EH (cell line): ENCODE measurements around the gene ZNF837.
"Not testable (repeated sequence)": the region's sequence is repeated elsewhere in the genome, so short reads cannot be mapped to it uniquely, and the experiment has no call there.

ENCODE experiments used
- DNase-seq: peaks from one replicate; pipeline ENCODE4 v3.0.0-alpha.2; 2015; ENCODE audit warnings: low read depth

Gene ZNF837

DNA sequence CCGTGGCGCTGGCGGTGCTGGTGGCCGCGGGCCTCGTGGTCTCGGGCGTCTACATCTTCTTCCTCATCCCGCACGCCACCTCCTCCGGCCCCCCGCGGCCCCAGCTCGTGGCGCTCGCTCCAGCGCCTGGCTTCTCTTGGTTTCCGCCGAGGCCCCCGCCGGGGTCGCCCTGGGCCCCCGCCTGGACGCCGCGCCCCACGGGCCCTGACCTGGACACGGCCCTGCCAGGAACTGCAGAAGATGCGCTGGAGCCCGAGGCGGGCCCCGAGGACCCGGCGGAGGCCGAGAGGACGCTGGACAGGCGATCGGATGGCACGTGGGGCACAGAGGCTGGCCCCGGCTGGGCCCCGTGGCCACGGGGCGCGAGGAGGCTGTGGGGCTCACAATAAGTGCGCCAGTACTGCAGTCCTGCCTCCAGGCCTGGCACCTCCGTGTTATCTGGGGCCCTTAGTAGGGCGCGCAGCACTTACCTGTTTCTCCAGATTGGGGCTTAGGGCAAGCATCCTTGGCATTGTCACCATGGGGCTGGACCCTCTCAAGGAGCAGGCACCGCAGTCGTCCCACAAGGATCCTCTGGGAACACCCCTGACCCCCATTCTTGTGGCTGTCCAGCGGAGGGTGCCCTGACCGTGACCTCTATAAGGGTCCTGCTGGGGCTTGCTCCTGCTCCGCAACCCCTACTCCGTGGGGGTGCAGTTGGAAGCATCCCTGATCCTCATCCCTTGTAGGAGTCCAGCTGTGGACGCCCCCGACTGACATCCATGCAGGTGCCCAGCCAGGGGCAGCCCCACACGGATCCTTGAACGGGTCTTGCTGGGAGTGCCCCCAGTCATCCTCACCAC is 16.1 kb upstream of the ZNF837 start:
- DNase-seq = no peak

DNA sequence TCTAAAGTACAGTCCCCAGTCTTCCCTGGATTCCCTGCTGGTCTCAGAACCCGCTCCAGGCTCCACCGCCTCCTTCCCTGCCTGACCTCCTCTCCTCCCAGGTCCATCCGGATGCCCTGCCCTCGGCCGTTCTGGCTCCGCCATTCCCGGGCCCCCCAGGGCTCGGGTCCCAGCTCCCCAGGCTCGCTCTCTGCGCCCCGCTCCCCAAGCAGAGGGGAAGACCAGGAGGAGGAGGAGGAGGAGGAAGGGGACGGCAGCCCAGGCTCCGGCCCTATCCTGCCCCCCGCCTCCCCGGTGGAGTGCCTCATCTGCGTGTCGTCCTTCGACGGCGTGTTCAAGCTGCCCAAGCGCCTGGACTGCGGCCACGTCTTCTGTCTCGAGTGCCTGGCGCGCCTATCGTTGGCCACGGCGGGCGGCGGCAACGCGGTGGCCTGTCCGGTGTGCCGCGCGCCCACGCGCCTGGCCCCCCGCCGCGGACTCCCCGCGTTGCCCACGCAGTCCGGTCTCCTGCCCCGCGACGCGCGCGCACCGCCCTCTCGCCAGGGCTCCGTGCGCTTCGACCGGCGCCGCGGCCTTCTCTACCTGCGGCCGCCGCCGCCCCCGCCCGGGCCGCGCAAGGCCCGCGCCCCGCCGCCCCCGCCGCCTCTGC is 15.3 kb upstream of the ZNF837 start:
- no peak for DNase-seq

DNA sequence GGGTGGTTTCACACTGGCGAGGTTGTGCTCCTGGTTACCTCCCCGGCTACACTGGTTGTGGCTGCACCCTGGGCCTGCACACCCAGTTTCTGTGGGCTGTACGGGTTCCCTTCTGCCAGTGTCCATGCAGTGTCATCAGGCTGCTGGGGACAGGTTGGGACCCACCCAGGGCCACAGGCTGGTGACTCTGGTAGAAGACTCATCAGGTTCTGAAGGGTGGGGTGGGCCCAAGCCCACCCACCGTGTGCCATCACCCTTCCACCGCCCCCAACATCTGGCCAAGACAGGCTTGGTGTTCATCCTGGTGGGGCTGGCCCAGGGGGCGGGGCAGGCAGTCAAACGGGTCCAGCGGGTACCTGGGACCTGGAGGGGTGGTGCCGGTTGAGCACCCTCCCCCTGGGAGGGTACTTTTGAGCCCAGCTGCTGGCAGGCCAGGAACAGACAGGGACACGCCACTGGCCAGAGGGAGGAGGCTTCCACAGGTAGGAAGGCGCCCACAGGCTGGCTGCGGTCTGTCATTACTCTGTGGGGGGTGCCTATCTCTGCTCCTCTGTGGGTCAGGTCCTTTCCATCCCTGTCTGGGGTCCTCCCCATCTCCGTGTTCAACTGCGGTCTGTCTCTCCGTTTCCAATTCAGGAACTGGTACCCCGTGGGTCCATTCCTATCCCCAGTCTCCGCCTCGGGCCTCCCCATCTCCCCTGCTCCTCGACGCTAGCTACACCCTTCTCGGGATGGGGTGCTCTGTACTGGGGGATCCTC is 14.6 kb upstream of the ZNF837 start, which contains the start of gene RNF225:
Gene RNF225, plus strand, starts transcription at position 437 of the 759 bp plus-strand sequence. CDS start 434 bp downstream, outside the sequence.
- DNase-seq = no peak

DNA sequence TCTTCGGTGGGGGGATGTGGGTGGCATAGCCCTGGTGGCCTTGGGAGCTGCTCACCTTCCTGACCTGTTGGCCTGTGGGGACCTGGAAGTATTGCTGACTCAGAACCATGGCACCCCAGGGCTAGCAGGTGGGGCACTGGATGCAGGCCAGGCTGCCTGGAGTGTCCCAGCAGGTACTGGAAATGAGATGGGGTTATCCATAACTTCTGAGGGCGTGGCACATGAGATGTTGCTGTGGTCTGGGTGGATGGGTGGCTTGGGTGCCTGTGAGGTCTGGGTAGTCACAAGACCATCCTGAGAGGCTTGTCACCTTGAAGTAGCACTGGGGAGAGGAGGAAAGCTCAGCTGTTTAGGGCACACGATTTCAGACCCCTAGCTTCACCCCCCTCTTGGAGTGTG is 14.0 kb upstream of the ZNF837 start:
- no peak for DNase-seq

DNA sequence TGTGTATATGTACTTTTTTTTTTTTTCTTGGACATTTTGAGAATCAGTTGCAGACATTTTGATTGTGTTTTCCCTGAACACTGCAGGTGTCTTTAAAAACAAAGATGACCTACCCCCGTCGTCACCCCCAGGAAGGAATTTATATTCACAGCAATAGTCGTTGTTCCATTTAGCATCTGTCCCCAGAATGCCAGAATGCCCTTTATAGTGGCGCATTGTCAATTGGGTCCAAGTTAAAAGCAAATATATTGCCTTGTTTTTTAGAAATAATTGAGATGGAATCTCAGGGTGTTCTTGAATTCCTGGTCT is 12.8 kb upstream of the ZNF837 start:
- DNase-seq = no peak

DNA sequence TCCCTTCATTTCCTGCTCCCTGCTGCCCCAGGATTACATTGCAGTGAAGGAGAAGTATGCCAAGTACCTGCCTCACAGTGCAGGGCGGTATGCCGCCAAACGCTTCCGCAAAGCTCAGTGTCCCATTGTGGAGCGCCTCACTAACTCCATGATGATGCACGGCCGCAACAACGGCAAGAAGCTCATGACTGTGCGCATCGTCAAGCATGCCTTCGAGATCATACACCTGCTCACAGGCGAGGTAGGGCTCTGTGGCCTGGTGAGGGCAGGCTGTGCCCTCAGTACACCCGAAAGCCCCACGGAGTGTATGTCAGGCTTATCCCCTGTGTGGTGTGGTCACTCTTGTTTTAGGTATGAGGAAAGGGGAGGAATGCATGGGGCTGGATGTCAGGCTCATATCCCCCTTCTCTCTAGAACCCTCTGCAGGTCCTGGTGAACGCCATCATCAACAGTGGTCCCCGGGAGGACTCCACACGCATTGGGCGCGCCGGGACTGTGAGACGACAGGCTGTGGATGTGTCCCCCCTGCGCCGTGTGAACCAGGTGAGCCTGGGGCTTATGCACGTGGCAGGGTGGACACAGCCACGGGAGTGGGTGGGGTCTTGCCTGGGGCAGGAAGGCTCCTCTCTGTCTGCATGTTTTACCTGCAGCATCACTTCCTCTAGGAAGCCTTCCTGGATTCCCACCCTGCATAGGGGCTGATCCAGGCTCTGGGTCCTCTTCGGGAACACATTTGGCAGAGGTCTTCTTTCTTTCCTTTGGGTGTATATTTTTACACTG is 12.3 kb upstream of the ZNF837 start:
- DNase-seq = no peak

DNA sequence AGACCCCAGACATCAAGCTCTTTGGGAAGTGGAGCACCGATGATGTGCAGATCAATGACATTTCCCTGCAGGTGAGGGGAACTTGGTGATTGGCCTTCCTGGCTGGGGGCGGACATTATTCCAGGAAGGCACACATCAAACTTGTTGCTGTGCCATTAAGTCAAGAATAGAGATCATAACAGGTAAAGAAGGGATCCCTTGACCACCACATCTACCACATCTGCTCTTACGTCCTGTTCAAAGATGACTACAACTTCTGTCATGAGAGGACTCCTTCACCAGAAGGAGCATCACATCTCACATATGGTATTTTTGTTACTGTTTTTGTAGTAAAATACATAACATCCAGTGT is 7.3 kb upstream of the ZNF837 start:
- no peak for DNase-seq

DNA sequence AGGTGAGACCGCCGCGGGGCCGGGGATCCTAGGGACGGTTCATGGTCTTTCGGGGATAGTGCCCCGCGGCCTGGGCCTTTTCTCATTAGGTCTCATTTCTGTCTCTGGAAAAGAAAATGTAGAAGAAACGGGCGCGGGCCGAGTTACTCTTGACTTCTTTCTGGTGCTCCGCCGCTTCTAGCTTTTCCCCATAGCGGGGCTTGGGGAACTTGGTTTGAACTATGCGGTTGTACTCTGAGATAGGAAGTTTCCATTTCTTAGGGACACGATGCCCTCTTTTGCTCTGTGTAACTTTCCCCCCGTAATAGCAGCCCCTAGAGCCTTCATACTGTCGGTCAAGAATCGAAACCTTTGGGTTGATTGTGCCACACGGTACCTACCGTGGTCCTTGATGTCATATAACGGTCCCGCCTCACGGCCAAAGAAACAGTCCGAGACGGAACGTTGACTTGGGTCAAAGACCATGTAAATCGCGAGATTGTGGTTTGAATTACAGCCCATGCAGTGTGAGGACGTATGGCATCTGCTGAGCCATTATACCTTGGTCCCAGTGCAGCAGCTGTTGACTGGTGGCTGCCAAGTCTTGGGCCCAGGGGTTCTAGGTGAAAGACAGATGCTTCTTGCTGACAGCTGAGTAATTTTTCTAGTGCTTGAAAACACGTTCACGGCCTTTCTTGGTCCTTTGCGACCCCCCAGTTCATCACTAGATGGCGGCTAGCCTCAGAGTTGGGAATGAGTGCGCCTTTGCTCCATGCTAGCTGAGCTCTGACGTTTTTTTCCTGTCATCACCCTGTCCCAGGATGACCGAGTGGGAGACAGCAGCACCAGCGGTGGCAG is 6.7 kb upstream of the ZNF837 start:
- peak; percentile 21 for DNase-seq

DNA sequence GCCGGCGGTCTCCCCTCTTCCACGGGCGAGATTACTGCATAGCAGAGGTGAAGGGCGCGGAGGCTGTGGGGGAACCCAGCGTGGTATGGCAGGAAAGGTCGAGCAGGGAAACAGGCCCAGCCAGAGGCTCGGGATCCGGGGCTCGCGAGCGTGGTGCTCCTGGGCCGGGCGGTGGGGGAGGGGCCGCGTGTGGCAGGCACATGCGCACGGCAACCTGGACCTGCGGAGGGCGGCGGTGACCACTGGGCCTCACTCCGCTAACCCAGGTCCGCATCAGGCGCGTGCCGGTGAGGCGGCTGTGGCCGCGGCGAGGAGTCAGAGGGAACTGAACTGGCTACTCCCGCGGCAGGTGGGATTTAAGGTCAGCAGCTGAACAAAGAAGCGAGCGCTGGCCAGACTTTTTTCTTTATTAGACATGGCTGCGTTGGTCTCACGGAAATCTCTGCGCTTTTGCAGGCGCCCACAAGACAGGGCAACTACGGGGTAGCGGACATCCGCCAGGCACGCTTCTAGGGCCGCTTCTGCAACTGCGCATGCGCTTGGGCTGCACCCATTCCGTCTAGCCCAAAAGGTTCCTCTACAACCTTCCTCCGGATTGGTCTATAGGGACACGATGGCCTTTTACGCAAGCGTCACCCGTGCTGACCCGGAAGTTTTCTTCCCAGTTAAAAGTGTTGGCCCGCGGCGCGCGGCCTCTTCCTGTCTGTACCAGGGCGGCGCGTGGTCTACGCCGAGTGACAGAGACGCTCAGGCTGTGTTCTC is 5.9 kb upstream of the ZNF837 start, which contains the start of gene RPS5:
Gene RPS5, plus strand, starts transcription at position 694 of the 762 bp plus-strand sequence. CDS start 869 bp downstream, outside the sequence.
- peak; percentile 99 for DNase-seq

DNA sequence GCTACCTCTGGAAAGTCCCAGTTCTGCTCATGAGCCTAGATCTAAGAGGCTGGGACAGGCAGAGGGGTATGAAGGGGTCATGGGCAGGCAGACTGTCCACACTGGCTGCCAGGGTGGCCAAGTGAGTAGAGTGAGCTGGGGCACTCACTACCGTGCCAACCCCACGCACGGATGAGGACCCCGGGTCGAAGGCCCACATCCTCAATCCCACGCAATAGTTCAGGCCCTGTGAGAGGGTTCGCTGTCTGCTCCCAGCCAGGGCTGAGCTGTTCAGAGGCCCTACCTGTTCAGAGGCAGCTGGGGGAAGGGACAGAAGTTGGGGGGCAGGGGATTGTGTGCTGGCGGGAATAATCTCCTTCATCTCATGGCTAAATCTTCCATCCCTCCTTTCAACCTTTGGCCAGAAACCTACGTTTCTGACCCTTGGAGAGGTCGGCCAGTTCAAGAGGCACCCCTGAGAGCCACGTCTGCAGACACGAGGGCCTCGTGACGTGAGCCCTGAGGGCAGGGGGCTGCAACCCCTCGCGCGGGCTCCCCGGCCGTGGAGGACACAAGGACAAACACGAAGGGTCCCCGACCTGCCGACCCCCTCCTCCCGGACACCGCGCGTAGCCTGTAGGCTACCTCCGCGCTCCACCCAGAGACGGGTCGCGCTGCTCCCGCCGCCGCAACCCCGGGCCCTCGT is 5.2 kb upstream of the ZNF837 start:
- DNase-seq = no peak

DNA sequence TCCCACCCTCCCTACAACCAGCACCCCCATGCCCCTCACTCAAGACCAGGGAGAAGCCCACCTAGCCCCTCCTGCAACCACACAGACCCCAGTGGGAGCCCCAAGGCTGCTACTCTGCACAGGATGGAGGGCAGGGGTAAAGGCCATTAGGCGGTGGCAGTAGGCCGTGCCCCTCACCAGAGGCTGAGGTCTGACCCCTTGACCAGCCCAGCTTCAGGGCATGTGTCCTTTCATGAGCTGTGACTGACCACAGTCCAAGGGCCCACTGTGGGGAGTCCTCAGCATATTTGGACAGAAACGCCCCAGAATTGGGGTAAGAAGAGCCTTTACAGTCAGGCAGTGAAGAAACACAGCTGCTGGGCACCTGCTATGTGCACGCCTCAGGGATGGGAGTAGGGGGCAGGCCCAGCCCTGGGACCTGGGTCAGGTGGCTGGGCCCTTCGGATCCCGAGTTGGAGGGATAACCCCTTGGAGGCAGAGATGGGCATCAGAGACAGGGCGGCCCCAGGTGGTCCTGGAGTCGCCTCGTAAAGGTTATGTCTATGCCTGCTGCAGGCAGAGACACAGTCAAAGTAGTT is 4.6 kb upstream of the ZNF837 start:
- no peak for DNase-seq

DNA sequence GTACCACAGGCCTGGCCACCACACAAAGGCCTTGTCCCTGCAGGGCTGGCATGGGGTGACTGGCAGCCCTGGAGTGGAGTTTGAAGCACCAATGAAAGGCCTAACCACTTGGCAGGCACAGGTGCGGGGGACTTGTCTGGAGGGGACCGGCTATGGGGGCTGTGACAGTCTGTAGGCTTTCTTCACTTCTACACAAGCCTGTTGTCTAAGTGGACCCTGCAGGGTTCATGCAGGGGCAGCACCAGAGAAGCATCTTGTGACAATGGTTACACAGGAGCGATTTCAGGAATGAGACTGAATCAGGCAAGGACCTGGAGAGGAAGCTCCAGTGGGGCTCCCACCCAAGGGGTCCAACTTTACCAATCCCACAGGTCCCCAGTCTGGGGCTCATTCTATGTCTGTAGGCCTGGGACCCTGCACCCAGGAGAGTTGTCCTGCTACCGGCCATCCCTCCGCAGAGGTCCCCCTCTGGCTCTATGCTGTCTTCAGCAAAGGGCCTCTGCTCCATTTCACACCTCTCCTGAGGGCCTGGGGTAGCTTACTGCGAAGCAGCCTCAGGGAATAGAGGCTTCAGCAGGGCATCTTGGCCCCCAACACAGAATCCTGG is 2.3 kb upstream of the ZNF837 start:
- no peak for DNase-seq

DNA sequence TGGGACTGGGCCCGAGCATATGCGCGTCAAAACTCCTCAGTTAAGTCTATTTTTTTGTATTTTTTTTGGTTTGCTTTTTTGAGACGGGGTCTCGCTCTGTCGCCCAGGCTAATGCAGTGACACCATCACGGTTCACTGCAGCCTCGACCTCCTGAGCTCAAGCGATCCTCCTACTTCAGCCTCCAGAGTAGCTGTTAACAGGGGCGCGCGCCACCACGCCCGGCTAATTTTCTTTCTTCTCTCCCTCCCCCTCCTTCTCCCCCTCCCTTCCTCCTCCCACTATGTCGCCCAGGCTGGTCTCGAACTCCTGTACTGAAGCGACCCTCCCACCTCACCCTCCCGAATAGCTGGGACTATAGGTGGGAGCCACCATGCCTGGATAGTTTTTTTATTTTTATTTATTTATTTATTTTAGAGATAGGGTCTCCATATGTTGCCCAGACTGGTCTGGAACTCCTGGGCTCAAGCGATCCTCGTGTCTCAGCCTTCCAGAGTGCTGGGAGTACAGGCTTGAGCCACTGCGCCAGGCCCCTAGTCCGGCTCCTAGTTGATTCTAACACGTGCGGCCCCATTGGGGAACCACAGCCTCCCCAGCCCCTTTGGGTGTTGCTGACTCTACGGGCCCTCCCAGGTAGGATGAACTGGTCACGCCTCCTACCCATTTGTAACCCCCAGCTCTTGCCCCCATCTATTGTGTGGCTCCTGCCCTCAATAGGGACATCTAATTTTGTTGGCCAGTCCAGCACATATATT is 806 bp upstream of the ZNF837 start:
- no peak for DNase-seq

DNA sequence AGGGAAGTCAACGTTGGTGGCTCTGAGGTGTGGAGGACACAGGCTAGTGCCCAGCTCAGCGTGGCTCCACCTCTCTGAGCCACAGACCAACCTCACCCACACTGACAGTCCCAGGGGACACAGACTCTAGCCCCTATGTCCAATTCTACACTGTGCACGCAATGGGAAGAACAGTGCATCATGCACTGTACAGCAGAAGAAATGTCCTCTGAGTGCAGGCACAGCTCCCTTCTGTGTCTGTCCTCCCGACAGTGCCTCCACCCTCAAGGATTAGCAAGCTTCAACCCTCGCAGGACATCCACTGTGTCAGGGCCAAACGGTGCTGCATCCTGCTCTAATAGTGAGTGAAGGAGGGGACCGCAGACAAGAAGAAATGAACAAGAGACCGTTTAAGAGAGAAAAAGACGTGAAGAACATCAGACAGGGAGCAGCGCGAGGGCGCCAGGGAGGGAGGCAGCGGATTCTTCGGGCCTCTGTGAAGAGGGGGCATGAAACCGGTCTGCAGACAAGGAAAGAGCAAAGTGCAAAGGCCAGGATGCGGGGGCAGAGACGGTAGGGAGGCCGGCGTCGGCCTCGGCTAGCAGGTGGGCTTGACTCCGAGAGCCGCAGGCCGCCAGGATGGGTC is 681 bp downstream of the ZNF837 start:
- no peak for DNase-seq

DNA sequence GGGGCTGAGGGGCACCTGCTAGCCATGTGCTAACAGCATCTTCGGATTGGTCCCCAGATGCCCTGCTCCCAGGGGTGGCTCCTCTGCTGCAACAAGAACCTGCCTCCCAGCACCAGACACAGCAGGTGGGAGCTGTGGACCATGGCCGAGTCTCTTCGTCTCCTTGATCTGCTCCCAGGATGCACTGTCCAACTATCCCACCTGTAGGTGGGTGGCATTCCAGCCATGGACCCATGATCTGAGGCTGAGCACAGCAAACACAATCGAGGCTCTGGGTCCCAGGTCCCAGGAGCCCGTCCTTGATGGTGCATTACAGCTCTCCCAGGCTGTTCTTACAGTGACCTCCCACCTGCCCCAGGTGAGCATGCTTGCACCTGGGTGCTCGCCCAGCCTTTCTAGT is 1.6 kb downstream of the ZNF837 start:
- DNase-seq = no peak

DNA sequence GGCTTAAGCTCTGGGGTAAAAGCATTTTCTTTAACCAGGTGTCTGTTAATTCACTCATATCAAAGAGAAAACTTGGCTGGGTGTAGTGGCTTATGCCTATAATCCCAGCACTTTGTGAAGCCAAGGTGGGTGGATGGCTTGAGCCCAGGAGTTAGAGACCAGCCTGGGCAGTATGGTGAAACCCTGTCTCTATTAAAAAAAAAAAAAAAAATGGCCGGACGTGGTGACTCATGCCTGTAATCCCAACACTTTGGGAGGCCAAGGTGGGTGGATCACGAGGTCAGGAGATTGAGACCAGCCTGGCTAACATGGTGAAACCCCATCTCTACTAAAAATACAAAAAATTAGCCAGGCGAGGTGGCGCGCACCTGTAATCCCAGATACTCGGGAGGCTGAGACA is 4.1 kb downstream of the ZNF837 start:
- DNase-seq = not testable (repeated sequence)

DNA sequence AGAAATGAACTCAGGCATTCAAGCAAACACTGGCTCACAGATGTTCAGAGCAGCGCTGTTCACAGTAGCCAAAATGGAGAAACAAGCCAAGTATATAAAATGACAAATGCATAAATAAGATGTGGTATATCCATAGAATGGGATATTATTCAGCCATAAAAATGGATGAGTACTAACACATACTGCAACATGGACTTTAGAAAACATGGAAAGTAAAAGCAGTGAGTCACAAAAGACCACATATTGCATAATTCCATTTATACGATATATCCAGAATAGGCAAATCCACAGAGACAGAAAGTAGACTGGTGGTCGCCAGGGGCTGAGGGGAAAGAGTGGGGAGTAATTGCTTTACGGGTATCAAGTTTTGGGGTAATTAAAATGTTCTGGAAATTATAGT is 6.6 kb downstream of the ZNF837 start:
- peak; percentile 17 for DNase-seq
